ENCODE results near the gene GPR3.
A peak's percentile ranks its signal among the peaks of the same experiment; 100 is the strongest.

GPR3 gene

DNA sequence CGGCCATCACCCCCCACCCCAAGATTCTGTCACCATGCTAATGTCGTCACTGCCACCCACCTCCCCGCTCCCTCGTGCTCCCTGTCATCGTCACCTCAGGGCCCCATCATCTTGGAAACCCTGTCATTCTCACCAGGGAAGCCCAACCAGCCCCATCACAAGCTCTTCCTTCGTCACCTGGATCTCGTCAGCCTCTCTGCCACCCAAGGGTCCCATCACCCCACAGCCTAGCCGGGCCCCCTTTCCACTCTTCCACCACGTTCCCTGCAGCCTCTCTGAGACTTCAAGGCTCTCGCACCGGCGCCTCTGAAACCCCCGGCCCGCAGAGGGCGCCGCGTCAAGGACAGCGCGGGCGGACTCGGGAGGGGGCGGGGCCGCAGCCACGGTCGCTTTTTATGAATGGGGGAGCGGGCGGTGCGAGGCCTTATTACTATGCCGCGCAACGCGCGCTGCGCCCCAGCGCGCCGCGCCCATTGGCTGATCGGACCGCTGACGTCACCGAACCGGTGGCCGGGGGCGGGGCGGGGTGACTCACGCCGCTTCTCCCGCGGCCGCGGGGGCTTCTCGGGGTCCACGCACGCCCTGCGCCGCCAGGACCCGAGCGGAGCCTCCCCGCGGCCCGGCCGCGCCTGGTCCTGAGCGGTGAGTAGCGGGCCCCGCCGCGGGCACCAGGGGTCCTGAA, at the start of gene GPR3:
GPR3 (plus strand) TSS at position 527 of the 682 bp plus-strand sequence. CDS start 1,177 bp downstream, outside the sequence.
- DNase-seq: peak; percentile 87

DNA sequence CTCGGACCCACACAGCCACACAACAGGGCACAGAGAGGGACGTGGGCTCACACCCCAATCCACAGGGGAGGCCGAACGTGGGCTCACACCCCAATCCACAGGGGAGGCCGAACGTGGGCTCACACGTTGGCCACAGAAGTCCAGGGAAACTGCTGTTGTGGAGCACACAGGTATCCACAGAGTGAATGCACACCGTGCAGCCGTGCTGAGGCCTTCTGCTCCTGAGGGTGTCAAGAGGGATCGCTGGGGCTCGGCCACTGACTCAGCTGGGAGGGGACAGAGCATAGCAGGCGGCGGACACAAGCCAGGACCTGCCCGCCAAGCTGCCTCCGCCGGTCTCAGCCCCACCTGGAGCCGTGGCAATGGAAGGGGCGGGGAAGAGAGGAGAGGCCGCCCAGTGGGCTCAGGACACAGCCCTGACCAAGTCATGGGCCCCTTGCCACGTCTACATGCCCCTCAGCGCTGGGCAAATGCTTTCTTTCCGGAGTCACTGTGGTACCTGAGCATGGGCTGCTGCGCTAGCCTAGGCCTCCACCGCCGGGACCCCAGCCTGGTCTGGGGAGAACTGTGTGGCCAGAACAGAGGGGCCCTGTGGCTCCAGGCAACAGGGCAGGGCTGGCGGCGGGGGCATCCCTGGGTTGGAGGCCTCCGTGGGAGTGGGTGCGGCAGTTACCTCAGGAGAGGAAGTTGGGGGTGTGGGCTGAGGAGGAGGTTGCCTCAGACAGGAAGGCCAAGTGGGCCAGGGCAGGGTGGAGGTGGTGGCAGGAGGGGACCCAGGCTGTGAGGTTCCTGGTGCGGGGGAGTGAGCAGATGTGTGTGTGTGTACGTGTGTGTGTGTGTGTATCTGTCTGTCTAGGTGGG, 49.4 kb upstream of the GPR3 start:
- DNase-seq: peak; percentile 64

DNA sequence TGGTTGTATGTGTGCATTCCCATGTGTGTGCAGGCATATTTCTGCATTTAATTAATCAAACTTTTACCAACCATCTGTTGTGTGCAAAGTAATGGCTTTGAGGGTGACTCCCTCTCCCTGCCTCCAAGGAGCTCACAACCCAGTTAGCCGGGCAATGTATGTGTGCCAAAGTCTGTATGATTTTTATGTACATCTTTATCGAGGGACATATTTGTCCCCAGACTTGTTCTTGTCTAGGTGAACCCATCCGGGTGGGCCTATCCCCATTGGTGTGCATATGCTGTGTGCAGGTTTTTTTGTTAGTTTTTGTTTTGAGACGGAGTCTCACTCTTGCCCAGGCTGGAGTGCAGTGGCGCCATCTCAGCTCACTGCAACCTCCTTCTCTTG, 48.8 kb upstream of the GPR3 start:
- DNase-seq: no peak

DNA sequence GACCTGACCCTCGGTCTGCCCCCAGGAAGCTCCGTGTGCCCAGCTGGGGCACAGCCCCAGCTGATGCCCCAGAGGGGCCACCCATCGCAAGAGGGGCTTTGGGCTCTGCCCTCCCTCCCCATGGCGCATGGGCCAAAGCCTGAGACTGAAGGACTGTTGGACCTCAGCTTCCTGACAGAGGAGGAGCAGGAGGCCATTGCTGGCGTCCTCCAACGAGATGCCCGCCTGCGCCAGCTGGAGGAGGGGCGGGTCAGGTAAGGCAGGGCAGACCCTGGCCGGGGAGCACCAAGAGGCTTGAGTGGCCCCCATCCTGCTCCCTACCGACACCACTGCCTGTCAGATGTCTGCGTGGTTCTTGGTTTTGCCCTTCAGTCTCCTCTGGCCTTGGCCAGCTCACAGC, 47.1 kb upstream of the GPR3 start:
- no peak for DNase-seq

DNA sequence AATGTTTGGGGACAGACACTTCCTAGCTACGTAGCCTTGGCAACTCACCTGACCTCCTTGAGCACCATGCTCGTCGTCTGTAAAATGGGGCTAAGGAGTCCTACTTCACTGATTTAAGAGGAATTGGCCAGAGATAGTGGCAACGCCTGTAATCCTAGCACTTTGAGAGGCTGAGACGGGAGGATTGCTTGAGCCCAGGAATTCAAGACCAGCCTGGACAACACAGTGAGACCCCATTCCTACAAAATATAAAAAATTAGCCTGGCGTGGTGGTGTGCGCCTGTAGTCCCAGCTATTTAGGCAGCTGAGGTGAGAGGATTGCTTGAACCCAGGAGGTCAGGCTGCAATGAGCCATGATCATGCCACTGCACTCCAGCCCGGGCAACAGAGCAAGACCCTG, 46.1 kb upstream of the GPR3 start:
- DNase-seq: no peak

- no peak for DNase-seq
Measured at GRCh38 chr1:27346991-27347624, 45.3 kb upstream of the GPR3 start.

- DNase-seq: no peak
Measured at GRCh38 chr1:27348861-27349783, 43.3 kb upstream of the GPR3 start.

- no peak for DNase-seq
Measured at GRCh38 chr1:27349784-27350662, 42.4 kb upstream of the GPR3 start.

DNA sequence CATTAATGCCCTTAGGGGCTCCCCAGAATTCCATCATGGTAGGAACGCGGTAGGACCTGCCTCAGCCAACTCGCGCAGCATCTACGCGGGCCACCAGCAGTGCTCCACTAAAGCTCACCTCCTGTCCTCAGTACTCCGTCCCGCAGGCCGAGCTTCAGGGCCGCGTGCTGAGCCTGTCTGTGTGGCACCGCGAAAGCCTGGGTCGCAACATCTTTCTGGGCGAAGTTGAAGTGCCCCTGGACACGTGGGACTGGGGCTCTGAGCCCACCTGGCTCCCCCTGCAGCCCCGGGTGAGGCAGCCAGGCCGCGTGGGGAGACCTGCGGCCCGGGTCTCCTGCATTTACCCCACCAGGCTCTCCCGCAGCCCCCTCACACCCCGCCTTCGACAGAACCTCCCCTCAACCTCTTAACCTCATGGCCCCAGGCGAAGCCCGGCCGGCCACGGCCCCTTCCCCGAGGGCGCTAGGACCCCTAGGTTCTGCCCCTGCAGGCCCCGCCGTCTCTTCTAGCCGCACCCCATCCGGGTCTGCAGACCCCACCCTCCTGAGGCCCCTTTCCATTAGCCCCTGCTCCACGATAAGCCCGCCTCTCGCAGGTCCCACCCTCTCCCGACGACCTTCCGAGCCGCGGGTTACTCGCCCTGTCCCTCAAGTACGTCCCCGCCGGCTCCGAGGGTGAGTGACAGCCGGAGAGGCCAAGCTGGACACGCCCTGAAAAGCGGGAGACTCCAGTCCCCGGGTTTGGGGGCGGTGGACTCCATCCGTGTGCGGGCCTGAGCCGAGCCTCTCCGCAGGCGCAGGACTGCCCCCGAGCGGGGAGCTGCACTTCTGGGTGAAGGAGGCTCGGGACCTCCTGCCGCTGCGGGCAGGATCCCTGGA, 41.5 kb upstream of the GPR3 start:
- no peak for DNase-seq

DNA sequence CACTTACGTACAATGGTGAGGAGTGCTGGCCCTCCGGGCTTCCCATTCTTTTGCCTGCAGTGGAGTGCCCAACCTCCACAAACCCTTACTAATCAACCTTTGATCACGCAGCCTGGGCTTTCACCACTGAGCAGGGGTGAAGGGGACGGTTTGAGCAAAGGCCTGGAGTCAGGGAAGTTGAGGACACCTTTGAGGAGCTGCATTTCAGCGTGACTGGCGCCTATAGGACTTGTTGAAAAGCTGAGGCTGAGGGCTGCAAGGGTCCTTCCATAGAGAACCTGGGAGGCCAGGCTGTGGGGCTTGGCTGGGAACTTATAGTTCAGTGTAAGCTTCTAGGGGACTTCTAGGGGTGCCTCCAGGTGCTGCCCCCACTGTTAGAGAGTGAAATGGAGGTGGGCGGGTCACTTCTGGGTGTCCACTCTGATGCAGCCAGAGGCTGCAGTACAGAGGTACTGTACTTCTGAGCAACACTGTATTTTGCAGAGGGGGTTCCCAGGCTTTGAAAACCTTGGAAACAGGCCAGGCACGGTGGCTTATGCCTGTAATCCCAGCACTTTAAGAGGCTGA, 40.8 kb upstream of the GPR3 start:
- no peak for DNase-seq

- DNase-seq: no peak
Measured at GRCh38 chr1:27353166-27353565, 39.3 kb upstream of the GPR3 start.

- DNase-seq: no peak
Measured at GRCh38 chr1:27353629-27354028, 38.8 kb upstream of the GPR3 start.

- no peak for DNase-seq
Measured at GRCh38 chr1:27355683-27356082, 36.7 kb upstream of the GPR3 start.

- no peak for DNase-seq
Measured at GRCh38 chr1:27356277-27356618, 36.2 kb upstream of the GPR3 start.

DNA sequence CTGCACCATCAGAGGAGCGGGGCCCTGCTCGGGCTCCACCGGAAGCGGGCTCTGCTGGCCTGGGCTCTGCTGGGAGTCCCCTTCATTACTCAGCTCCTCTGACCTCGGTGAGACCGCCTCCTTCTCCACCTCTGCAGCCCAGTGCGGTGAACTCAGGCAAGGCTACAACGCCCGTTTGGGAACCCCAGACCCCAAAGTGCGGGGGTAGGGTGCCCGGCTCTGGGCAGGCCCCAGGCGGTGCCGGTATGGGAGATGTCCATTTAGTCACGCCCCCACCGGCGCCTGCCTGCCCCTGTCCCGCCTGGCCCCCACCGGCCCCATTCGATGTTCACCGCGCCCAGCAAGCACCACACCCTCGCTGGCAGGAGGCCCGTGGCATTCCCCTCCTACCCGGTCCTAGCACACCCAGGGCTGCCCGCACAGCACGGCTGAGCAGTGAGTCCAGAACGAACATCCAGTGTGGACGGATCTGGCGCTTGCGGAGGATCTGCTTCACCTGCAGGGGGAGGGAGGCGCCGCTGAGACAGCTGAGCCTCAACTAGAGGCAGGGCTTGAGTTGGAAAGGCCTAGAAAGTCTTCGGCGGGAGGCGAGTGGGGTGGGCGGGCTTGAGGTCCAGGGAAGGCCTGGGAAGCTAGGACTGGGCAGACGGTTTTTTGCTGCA, 35.7 kb upstream of the GPR3 start:
- DNase-seq: peak; percentile 44

DNA sequence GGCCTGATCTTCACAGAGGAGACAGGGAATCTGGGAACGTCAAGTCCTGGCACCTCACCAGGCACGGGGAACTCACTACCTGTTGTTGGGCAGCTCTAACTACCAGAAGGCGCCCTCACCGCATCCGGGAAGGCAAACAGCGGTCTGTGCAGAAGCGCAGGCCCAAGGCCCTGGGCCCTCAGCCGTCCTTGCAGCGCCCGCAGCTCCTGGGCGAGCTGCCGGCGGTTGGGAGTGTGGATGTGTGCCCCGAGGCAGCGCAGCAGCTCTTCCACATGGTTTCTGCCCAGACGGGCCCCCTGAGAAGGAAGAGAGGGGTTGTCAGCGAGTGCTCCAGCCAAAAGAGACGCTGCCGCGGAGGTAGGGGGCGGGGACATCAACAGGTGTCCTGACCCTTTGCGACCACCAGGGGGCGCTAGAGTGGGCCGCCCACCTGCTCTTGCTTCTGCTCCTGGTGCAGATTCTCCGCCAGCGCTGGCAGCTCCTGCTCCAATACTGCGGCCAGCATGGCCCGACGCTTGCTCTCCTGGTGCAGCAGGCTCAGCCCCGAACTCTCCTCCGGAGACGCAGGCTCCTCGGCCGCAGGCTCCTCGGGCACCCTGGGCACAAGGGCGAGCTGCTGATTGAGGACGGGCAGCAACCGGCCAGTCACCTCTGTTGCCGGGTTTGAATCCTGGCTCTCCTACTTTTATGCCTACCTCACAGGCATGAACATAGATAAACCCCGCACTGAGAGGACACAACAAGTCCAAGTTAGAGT, 35.0 kb upstream of the GPR3 start:
- DNase-seq: peak; percentile 84

DNA sequence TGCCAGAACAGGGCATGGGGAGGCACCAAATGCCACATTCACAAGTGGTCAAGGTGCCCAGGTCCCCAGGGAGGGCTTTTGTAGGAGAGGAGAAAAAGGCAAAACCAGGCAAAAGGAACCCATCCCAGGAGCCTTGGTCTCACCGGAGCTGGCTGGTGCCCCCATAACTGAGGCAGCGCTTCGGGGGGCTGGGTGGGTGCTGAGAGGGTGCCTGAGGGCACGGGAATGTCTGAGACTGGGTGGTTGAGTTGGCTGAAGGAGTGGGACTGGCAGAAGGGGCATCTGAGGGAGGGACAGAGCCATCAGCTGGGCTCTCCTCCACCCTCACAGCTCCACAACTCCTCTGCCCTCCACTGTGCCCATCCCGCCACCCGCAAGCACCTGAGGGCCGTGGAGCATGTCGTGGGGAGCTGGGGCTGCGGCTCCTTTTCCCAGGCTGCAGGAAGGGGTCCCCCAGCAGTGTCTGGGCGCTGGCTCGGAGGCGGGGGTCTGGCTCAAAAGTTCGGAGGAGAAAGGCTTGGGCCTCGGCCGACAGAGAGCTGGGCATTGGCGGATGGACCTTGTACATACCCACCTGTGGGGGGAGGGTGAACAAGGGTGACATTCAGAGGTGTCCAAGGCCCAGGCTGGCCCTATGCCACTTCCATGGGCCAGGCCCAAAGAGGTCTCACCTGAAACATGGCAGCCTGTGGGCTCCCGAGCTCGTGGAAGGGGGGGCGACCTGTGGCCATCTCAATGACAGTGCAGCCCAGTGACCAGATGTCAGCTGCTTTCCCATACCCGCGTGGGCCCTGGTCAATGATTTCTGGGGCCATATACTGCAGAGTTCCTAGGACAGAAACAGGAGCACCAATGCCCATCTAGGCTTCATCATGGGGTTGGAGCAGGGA, 34.1 kb upstream of the GPR3 start:
- DNase-seq: no peak

DNA sequence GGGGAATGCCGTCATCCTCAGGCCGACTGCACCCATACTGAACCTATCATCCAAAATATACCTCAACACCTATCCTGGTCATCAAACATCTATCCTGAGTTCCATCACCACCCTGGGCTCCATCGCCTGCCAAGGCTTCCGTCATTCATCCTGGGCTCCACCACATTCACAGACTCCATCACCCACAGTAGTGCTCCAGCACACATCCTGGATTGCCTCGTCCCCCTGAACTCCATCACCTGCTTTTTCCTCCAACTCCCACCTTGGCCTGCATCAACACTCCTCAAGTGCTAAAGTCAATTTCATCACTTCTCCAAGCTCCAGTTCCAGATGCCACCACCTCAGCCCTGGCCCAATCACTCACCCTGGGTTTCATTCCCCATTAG, 33.5 kb upstream of the GPR3 start:
- no peak for DNase-seq
